ENCODE results near the gene BCL7A. TPM values are rescaled to one million over a fixed set of nuclear protein-coding genes. Genes with fewer than 3 reads are reported as not detected.

The BCL7A gene
- total RNA-seq, 1 donor from 2014 or later: 11.2 TPM

- intact Hi-C loops (cut with micrococcal nuclease): no loop called here
- Histone ChIP-seq H3K4me1 (peaks cover 97% of the 10 kb centered on the region), H3K27ac (replicated peaks) (peak overlapping the region; percentile 76), H3K4me3 (no peak overlapping the region), H3K36me3 (peaks cover 16% of the 10 kb centered on the region), H3K9me3 (replicated peaks) (no peaks in the 10 kb centered on the region), H3K27me3 (ENCODE audit: low read depth) (no peaks in the 10 kb centered on the region)
- DNase-seq: no peak
- no peak for TF ChIP-seq CTCF (IDR thresholded peaks at IDR 0.05; ENCODE audit: borderline replicate concordance)
Observed at GRCh38 chr12:122085591-122085990, 63.9 kb downstream of the BCL7A start.

DNA sequence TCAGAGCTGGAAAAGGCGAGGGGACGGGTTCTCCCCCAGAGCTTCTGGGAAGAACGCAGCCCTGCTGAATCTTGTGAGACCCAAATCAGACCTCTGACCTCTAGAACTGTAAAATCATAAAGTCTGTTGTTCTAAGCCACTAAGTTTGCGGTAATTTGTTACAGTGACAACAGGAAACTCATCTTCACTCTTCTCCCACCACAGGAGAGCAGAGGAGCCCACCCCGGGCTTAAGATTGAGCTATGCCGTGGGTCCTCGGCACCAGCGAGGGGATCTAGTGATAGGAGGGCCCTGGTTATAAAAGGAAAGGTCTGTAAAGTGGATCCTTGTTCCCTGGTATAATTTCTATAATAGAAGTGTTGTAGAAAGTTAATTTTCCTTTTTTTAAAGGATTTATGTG is 64.4 kb downstream of the BCL7A start:
- Histone ChIP-seq H3K4me3 (no peak overlapping the region), H3K27me3 (ENCODE audit: low read depth) (no peaks in the 10 kb centered on the region), H3K27ac (replicated peaks) (peak overlapping the region; percentile 76), H3K4me1 (peaks cover 97% of the 10 kb centered on the region), H3K9me3 (replicated peaks) (no peaks in the 10 kb centered on the region), H3K36me3 (peaks cover 16% of the 10 kb centered on the region)
- no peak for DNase-seq
- intact Hi-C loops (cut with micrococcal nuclease): no loop called here
- TF ChIP-seq CTCF (IDR thresholded peaks at IDR 0.05; ENCODE audit: borderline replicate concordance): no peak

DNA sequence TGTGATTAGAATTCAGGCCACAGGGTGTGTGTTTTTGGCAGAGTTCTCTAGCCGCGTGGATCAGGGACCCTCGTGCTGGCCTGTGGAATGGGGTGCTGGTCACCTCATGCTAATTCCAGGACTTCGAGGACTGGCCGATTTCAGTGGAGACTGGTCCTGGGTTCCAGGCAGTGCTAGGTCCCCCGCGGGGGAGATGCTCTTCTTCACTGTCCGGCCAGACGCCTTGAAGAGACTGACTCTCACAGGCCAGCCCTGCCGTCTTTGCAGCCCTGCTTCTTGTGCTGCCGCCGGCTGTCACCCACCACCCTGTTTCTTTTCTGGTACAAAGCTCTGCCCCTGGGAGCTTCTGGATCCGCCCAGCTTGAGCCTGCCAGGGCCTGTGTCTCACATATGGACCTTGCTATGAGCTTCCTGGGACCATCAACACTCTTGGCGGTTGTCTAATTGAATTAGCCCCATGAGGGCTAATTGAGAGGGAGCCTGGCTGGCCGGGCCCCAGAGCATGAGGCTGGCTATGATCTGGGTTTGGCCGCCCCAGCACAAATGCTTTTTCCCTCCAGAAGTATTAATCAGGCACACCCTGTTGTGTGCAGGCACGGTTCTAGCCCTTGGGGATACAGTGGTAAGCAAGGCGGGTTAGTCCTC is 65.1 kb downstream of the BCL7A start:
- intact Hi-C loops (cut with micrococcal nuclease): no loop called here
- peak overlapping the region; percentile 76 for H3K27ac ChIP-seq (replicated peaks)
- no peak for DNase-seq
- no peaks in the 10 kb centered on the region for H3K9me3 ChIP-seq (replicated peaks)
- TF ChIP-seq CTCF (IDR thresholded peaks at IDR 0.05; ENCODE audit: borderline replicate concordance): no peak
- peaks cover 16% of the 10 kb centered on the region for H3K36me3 ChIP-seq
- peaks cover 97% of the 10 kb centered on the region for H3K4me1 ChIP-seq
- H3K27me3 ChIP-seq (ENCODE audit: low read depth): no peaks in the 10 kb centered on the region
- H3K4me3 ChIP-seq: peak overlapping the region; percentile 5

DNA sequence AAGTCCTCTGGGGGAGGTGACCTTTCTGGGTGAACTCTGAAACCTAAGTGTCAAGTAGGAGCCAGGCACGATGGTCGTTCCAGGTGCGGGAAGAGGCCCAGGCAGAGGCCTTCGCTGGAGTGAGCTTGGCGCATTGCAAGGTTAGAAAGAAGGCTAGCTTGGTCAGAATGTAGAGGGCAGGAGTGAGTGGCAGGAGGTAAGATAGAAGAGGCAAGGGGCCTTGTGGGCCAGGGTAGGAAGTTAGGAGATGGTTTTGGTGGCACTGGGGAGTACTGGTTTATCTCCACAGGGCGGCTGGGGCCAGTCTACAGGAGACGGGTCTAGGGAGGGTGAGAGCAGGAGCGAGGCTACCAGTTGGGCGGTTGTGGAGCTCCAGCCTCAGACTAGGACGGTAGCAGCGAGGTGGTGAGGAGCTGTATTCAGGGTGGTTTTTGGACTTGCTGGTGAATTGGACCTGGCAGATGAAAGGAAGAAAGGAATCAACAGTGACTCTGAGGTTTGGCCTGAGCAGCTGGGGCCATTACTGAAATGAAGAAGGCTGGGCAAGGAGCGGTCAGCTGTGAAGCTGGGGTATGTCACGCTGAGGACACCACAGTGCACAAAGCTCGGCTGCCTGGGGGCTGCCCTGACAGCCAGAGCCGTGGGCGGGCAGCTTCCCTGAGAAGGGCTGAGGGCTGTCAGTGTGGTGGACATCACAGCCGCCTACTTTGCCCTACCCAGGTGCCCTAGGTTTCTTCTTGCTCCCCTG is 65.9 kb downstream of the BCL7A start:
- Histone ChIP-seq H3K36me3 (peaks cover 16% of the 10 kb centered on the region), H3K27me3 (ENCODE audit: low read depth) (no peaks in the 10 kb centered on the region), H3K4me1 (peaks cover 97% of the 10 kb centered on the region), H3K9me3 (replicated peaks) (no peaks in the 10 kb centered on the region), H3K27ac (replicated peaks) (peak overlapping the region; percentile 76), H3K4me3 (peak overlapping the region; percentile 5)
- intact Hi-C loops (cut with micrococcal nuclease): no loop called here
- DNase-seq: no peak
- TF ChIP-seq CTCF (IDR thresholded peaks at IDR 0.05; ENCODE audit: borderline replicate concordance): no peak

DNA sequence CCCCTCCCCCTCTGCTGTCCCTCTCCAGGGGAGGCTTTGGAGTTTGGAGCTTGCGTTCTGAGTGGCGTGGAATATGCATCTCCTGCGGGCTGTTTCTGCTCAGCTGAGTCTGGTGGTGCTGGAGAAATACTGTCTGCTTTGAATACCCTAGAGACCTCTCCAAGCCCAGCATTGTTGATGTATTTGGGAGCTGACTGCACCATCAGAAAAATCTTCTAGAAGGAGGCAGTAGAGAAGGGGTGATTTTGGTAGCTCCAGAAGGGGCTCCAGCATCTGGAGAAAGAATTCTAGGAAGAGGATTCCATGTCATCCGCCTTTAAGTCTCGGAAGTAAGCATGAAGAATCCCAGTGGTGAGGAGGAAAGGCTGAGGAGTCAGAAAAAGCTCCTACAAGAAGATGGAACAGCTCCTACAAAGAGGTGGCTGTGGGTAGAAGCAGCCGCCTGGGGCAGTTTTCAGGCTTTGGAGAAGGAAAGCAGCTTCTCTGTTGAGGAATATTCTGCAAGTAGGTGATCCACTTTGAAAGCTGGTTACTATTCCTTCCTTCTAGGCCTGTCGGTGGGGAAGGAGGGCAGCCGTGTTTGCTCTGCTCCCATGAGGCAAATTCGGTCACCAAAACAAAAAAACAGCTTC is 66.6 kb downstream of the BCL7A start:
- H3K36me3 ChIP-seq: peaks cover 16% of the 10 kb centered on the region
- TF ChIP-seq CTCF (IDR thresholded peaks at IDR 0.05; ENCODE audit: borderline replicate concordance): no peak
- no peak for DNase-seq
- H3K27ac ChIP-seq (replicated peaks): peak overlapping the region; percentile 76
- no peaks in the 10 kb centered on the region for H3K27me3 ChIP-seq (ENCODE audit: low read depth)
- intact Hi-C loops (cut with micrococcal nuclease): no loop called here
- no peaks in the 10 kb centered on the region for H3K9me3 ChIP-seq (replicated peaks)
- H3K4me3 ChIP-seq: peak overlapping the region; percentile 5
- peaks cover 96% of the 10 kb centered on the region for H3K4me1 ChIP-seq

Measured in left ventricle myocardium inferior (tissue), 1 donor.